Pancreas (tissue), 10 donors: Measurements from ENCODE around the gene STN1. TPM values are rescaled to one million over a fixed set of nuclear protein-coding genes. Genes with fewer than 3 reads are reported as not detected.

Experiments
- ATAC-seq, 4 donors: fragments of 200-7000 bp; cut with Tn5 transposase; one replicate each; pipeline versions ENCODE4 v1.8.0 to v1.9.1; 2020; ENCODE audit warnings: mild to moderate bottlenecking in 4 of 4, moderate library complexity in 4 of 4
- DNase-seq, 6 donors: peaks; one replicate each; pipeline ENCODE4 v3.0.0-alpha.2; 2020
- FAIRE-seq: peaks from 2 replicates; lab custom pipeline; 2012; peaks lifted over from hg19 to GRCh38; lab: Jason Lieb, UNC
- H3K27ac ChIP-seq, 4 donors: fragments of 200-600 bp; sonication (generic); 1 replicate in 3 of 4; 2 replicates in 1 of 4; pipeline versions ENCODE4 v1.5.0 to v1.8.0; 2020
- H3K27me3 ChIP-seq, 4 donors: fragments of 200-600 bp; one replicate each; pipeline ENCODE4 v1.8.0; 2021
- H3K36me3 ChIP-seq, 3 donors: fragments of 200-600 bp; sonication (generic) in 1 of 3; one replicate each; pipeline versions ENCODE4 v1.5.0 to v1.8.0; 2020 to 2021
- H3K4me1 ChIP-seq, 3 donors: fragments of 200-600 bp; one replicate each; pipeline ENCODE4 v1.8.0; 2021
- H3K4me3 ChIP-seq, 4 donors: fragments of 200-600 bp; sonication (generic) in 2 of 4; one replicate each; pipeline versions ENCODE4 v1.5.0 to v1.8.0; 2020 to 2021
- H3K9me3 ChIP-seq, 4 donors: fragments of 200-600 bp; one replicate each; pipeline ENCODE4 v1.8.0; 2021
- WGBS, 2 donors: extraction: QIAGEN DNeasy Blood & Tissue Kit; methylation state at CpG; one replicate each; pipeline ENCODE4 v1.1.7; 2013; 5-methylcytosine and 5-hydroxymethylcytosine counted together
- intact Hi-C, 3 donors: fragments of 100-400 bp; cut with DNase I; formaldehyde crosslinking; loops; one replicate each; pipeline versions ENCODE4 v1.11.1 to v1.14.2; 2022
- polyA plus RNA-seq, 2 donors: library from polyadenylated mRNA; stranded (reverse); fragments of 200-250 nt; gene quantifications; one replicate each; pipeline ENCODE4 v1.2.3, GENCODE V29; 2013
- total RNA-seq, 6 donors: library from RNA; stranded (reverse); fragmentation: NEBNext Ultra II Directional in 4 of 6; extraction: Animal tissue kit (Norgen Biotek cat#: 25700) in 4 of 6; gene quantifications; one replicate each; pipeline versions ENCODE4 v1.2.1 to v1.2.4, GENCODE V29; 2021 to 2023
- TF ChIP-seq, protein P1 (sequence below), 4 donors: fragments of 200-600 bp; sonication (generic) in 3 of 4; IDR thresholded peaks; one replicate each; pipeline versions ENCODE4 v1.5.0 to v1.8.0; 2021; ENCODE audit warnings: antibody characterized with exemption in 4 of 4
- donor health status: healthy with polysubstance abuse.
- donor health status: DM: no; HTN: no; CAD: no; lungs with moderate emphysema.
- donor health status: DM: no; HTN: no; CAD: no.
- donor health status: control.
- donor health status: control.
- donor health status: Bipolar disorder and iron deficiency.
- donor health status: DM: yes; HTN: yes; CAD: no.
- donor health status: DM: no; HTN: no; CAD: no.
- donor health status: DM: no; HTN: no; CAD: no.
- donor health status: DM: yes; HTN: yes; CAD: no.

STN1 gene
- total and polyA plus RNA-seq, 8 donors, result 7.0 to 15.9 (median 13.3) TPM

DNA sequence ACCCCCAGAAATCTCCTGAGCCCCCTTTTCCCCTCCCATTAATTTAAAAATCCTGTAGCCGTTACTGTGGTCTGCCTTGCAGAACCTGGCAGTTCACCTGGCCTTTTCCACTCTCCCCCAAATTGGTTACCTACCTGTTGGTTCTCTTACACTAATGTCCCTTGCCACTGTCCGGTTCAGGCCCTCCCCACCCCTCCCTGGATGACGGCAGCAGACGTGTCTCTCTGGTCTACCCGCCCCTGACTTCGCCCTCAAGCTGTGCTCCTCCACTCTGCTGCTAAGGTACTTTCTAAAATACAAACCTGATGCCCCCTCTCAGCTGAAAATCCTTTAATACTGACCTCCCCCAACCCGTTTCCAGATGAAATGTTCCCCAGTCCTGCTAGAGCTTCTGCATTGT, 47.0 kb downstream of the STN1 start:
- no peak for ATAC-seq
- H3K4me1 ChIP-seq, result no peaks in the 10 kb centered on the region
- no peak overlapping the region for H3K27ac ChIP-seq
- H3K9me3 ChIP-seq, result no peaks in the 10 kb centered on the region
- no peak for FAIRE-seq
- intact Hi-C loops, result loop anchor here (5.0 to 10.0 kb wide), 3 partner anchors 159 to 256 kb away; no protein-coding TSS in a partner anchor
- 88 to 89% methylated on average over 7 of the region's 7 CpGs for WGBS, 2 donors
- no peaks in the 10 kb centered on the region for H3K36me3 ChIP-seq
- no peaks in the 10 kb centered on the region for H3K27me3 ChIP-seq
- TF ChIP-seq, protein P1, sequence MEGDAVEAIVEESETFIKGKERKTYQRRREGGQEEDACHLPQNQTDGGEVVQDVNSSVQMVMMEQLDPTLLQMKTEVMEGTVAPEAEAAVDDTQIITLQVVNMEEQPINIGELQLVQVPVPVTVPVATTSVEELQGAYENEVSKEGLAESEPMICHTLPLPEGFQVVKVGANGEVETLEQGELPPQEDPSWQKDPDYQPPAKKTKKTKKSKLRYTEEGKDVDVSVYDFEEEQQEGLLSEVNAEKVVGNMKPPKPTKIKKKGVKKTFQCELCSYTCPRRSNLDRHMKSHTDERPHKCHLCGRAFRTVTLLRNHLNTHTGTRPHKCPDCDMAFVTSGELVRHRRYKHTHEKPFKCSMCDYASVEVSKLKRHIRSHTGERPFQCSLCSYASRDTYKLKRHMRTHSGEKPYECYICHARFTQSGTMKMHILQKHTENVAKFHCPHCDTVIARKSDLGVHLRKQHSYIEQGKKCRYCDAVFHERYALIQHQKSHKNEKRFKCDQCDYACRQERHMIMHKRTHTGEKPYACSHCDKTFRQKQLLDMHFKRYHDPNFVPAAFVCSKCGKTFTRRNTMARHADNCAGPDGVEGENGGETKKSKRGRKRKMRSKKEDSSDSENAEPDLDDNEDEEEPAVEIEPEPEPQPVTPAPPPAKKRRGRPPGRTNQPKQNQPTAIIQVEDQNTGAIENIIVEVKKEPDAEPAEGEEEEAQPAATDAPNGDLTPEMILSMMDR (IDR thresholded peaks at IDR 0.05), result no peak
- no peak overlapping the region for H3K4me3 ChIP-seq
- DNase-seq, result no peak

DNA sequence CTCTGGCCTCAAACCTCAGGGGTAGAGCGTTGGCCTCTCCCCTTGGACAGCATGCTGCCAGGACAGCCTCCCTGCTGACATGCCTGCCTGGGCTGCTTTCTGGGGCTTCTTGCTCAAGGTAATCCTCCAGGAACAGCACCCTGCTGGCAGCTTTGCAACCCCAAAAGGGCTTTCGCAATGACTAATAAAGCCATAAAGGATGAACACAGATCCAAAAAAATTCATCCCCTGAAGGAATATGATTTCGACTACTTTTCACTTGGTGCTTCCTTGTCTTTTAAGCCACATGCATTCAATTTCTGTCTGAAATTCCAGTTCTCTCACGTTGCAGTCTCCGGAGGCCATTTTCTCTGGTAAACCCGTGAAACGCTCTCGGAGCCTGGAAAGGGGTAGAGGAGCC, 47.5 kb downstream of the STN1 start:
- H3K4me1 ChIP-seq, result no peaks in the 10 kb centered on the region
- ATAC-seq (no peak), FAIRE-seq (no peak), DNase-seq (no peak)
- intact Hi-C loops, result loop anchor here (5.0 to 10.0 kb wide), 3 partner anchors 158 to 256 kb away; no protein-coding TSS in a partner anchor
- 85 to 90% methylated on average over 8 of the region's 8 CpGs for WGBS, 2 donors
- no peak overlapping the region for H3K27ac ChIP-seq
- no peaks in the 10 kb centered on the region for H3K27me3 ChIP-seq
- H3K4me3 ChIP-seq, result no peak overlapping the region
- no peaks in the 10 kb centered on the region for H3K36me3 ChIP-seq
- TF ChIP-seq, protein P1 (IDR thresholded peaks at IDR 0.05), result no peak
- H3K9me3 ChIP-seq, result no peaks in the 10 kb centered on the region

DNA sequence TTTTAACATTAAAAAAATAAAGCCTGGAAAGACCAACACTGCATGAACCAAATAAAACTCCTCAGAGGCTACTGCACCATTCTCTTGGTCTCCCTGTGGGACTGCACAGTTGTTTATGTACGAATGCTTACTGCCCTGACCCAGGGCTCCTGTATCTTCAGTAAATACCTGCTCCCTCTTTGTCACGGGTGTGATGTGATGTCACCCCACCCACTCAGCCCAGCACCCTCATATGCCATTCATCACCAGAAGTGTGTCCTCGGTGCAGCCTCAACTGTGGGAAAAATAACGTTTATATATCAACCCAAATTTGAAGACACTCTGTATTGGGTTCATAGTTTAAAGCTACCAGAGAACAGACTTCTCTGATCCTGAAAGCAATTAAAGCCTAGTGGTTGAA, 48.6 kb downstream of the STN1 start:
- DNase-seq, result no peak
- no peak for ATAC-seq
- intact Hi-C loops, result no loop called here
- 66 to 86% methylated on average over 4 of the region's 4 CpGs for WGBS, 2 donors
- Histone ChIP-seq H3K36me3 (no peaks in the 10 kb centered on the region), H3K4me1 (no peaks in the 10 kb centered on the region), H3K4me3 (no peak overlapping the region), H3K27me3 (no peaks in the 10 kb centered on the region), H3K9me3 (peaks cover 0 to 2% (median 0%) of the 10 kb centered on the region in 4 donors), H3K27ac (no peak overlapping the region)
- TF ChIP-seq, protein P1 (IDR thresholded peaks at IDR 0.05), result no peak
- no peak for FAIRE-seq

DNA sequence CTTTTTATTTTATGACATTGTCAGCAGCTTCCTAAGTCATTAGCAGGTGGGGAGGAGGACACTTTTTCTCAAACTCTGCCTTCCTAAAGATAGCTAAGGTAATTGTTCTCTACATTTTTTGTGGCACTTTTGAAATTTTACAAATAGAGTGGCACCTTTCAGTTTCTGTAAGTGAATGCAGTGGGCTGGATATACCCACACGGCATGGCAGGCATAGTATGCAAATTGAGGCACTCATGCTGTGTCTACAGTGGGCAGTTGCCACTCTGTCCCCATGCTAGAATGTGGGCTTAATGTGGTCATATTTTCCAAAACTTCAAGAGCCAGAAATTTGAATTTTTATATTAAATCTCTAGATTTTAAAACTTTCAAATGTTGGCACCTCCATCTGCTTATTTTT, 49.8 kb downstream of the STN1 start:
- no peak for FAIRE-seq
- peaks cover 0 to 2% (median 0%) of the 10 kb centered on the region in 4 donors for H3K9me3 ChIP-seq

DNA sequence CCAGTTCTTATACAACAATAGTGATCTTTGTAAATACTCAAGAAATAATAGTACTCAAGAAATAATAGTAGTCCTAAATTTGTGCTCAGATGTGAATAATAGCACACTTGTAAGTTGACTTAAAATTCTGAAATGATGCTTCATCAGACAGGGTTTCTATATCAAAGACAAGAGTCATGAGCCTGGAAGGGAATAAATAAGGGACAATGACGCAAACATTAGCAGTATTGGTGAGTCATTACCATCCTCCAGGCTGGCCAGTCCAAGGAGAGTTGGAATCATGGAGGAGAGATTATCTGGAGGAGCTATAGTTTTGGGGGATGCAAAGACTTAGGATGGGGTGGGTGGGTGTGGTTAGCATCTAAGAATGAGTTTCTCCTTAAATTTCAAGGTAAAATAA, 56.5 kb downstream of the STN1 start:
- H3K36me3 ChIP-seq, result no peaks in the 10 kb centered on the region
- H3K27me3 ChIP-seq, result no peaks in the 10 kb centered on the region
- no peaks in the 10 kb centered on the region for H3K4me1 ChIP-seq
- H3K9me3 ChIP-seq, result peaks cover 0 to 2% (median 0%) of the 10 kb centered on the region in 4 donors
- DNase-seq (no peak), FAIRE-seq (no peak), ATAC-seq (no peak)
- 83 to 89% methylated on average over 1 of the region's 1 CpG for WGBS, 2 donors
- no peak overlapping the region for H3K27ac ChIP-seq
- intact Hi-C loops, result no loop called here
- no peak overlapping the region for H3K4me3 ChIP-seq
- TF ChIP-seq, protein P1 (IDR thresholded peaks at IDR 0.05), result no peak

More for the DNA sequence above, 49.8 kb downstream of the STN1 start:
- Histone ChIP-seq H3K36me3 (no peaks in the 10 kb centered on the region), H3K27ac (no peak overlapping the region), H3K4me3 (no peak overlapping the region), H3K4me1 (no peaks in the 10 kb centered on the region), H3K27me3 (no peaks in the 10 kb centered on the region)
- WGBS, 2 donors, result 86 to 93% methylated on average over 1 of the region's 1 CpG
- no peak for DNase-seq
- intact Hi-C loops, result no loop called here
- TF ChIP-seq, protein P1 (IDR thresholded peaks at IDR 0.05), result no peak
- ATAC-seq, result no peak
